MM.1S (cell line): ENCODE data around the gene REN.

Source experiments
- DNase-seq: peaks from one replicate; pipeline ENCODE4 v3.0.0-alpha.2; 2015
- H2AFZ ChIP-seq: fragments of 300-600 bp; sonication (generic); 2 replicates; pipeline ENCODE4 v1.6.0; 2016; ENCODE audit warnings: antibody characterized with exemption, low read length
- H3F3A ChIP-seq: fragments of 300-600 bp; sonication (generic); 2 replicates; pipeline ENCODE4 v1.6.1; 2016; ENCODE audit warnings: mild to moderate bottlenecking, antibody characterized with exemption, low read length, moderate library complexity, mixed read lengths; ENCODE audit not compliant: insufficient read depth
- H3K27ac ChIP-seq: fragments of 300-600 bp; sonication (generic); 2 replicates; pipeline ENCODE4 v1.5.1; 2016; ENCODE audit warnings: mild to moderate bottlenecking, low read length
- H3K27me3 ChIP-seq: fragments of 300-600 bp; sonication (generic); replicated peaks from 2 replicates; pipeline ENCODE4 v1.6.0; 2016; ENCODE audit warnings: low read length; ENCODE audit not compliant: insufficient read depth
- H3K36me3 ChIP-seq: fragments of 300-600 bp; sonication (generic); replicated peaks from 2 replicates; pipeline ENCODE4 v1.6.1; 2016; ENCODE audit warnings: mild to moderate bottlenecking, low read length, mixed read lengths; ENCODE audit not compliant: insufficient read depth
- H3K4me1 ChIP-seq: fragments of 300-600 bp; sonication (generic); 2 replicates; pipeline ENCODE4 v1.6.1; 2016; ENCODE audit warnings: low read length, mixed read lengths
- H3K4me2 ChIP-seq: fragments of 300-600 bp; sonication (generic); 2 replicates; pipeline ENCODE4 v1.6.0; 2016; ENCODE audit warnings: low read depth, low read length
- H3K4me3 ChIP-seq: fragments of 300-600 bp; sonication (generic); 2 replicates; pipeline ENCODE4 v1.5.1; 2016; ENCODE audit warnings: low read length, mixed read lengths
- H3K79me2 ChIP-seq: fragments of 300-600 bp; sonication (generic); 2 replicates; pipeline ENCODE4 v1.6.1; 2016; ENCODE audit warnings: mixed run types, low read length, mixed read lengths
- H3K9ac ChIP-seq: fragments of 300-600 bp; sonication (generic); 2 replicates; pipeline ENCODE4 v1.6.1; 2016; ENCODE audit warnings: low read length, mixed read lengths
- H3K9me2 ChIP-seq: fragments of 300-600 bp; sonication (generic); replicated peaks from 2 replicates; pipeline ENCODE4 v1.6.1; 2016; ENCODE audit warnings: mild to moderate bottlenecking, low read length, mixed read lengths; ENCODE audit not compliant: insufficient read depth
- H3K9me3 ChIP-seq: fragments of 300-600 bp; sonication (generic); replicated peaks from 2 replicates; pipeline ENCODE4 v1.6.1; 2016; ENCODE audit warnings: mild to moderate bottlenecking, low read length, mixed read lengths; ENCODE audit not compliant: insufficient read depth
- H4K20me1 ChIP-seq: fragments of 300-600 bp; sonication (generic); 2 replicates; pipeline ENCODE4 v1.6.1; 2016; ENCODE audit warnings: mild to moderate bottlenecking, low read length, moderate library complexity, mixed read lengths; ENCODE audit not compliant: insufficient read depth
- EZH2 ChIP-seq: fragments of 300-600 bp; sonication (generic); optimal IDR thresholded peaks from 2 replicates; pipeline ENCODE3; 2017; ENCODE audit warnings: low read depth, mild to moderate bottlenecking, antibody characterized with exemption, low read length, mixed read lengths
- EZH2phosphoT487 ChIP-seq: fragments of 300-600 bp; sonication (generic); IDR thresholded peaks from 2 replicates; pipeline ENCODE4 v1.6.1; 2018; ENCODE audit warnings: antibody characterized with exemption, low read length
- TF ChIP-seq, protein P1 (sequence below): fragments of 300-600 bp; sonication (generic); IDR thresholded peaks from 2 replicates; pipeline ENCODE4 v1.5.1; 2016; ENCODE audit warnings: antibody characterized with exemption, low read length, mixed read lengths

REN gene

DNA sequence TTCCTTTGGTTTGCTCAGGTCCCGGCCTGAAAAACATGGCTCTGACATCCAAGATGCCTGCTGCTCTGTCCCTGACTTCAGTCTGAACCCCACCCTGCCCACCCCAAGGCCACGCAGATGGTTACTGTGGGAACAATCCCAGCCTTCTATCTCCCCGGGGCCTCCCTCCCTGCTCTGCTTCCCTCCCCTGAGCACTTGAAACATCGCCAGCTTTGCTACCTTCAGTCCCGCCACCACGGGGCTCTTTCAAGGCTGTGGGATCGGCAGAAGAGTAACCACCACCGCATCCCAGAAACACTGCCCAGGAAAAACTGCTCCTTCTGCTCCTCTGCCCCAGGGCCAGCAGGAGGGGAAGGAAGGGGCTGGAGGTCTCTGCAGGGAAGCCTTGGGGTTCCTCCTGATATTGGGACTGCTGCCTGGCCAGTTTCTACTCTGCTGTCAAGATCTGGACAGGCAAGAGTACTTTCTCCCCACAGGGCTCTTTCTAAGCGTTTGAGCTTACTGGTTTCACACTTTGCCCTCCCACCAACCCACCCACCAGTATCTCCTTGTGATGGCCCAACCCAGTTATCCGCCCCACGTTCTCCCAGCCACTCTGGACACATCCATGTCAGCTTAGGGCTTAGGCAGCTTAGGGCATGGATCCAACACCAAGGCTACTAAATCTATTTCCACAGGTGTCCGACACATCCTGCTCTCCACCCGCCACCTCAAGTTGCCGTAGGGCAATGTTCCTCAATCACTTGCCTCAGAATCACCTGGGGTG is 22.7 kb downstream of the REN start:
- no peaks in the 10 kb centered on the region for H3F3A ChIP-seq

DNA sequence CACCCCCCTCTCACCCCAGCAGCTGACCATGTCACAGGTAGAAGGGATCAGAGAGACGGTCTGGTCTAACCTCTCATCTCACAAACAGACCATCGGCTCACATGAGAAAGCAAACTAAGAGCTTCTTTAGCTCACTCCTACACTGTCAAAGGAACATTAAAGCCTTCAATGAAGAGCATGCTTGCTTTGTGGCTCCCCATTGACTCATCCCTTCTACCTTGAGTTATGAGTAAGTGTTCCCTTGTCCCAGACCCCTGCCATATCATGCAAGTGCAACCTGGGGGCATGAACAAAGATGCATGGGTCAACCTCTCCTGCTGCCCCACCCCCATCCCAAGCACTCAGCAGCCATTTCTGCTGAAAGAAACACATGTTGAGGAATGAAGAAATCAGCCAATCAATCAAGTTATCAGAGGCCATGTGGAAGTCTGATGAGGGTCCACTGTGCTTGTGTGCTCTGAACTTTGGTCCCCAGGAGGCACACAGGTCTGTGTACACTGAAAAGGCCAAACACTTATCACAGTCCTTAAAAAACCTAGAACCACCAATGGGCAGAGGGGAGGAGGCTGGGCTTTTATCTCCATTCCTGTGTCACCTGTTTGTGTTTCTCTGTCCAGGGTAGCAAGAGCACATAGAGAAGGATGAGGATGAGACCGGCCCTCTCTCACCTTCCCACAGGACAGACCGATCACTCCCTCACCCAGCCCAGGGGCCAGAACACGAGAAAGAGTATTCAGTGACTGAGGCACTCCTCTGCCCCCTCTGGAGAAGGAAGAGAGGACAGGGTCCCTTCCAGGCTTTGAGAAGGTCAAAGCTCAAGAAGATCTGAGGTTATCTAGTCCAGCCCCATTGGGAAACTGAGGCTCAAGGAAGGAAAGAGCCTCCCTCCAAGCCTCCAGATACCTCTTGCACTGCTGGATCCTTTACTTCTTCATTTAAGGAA is 23.8 kb downstream of the REN start:
- Histone ChIP-seq H3K79me2 (no peaks in the 10 kb centered on the region), H2AFZ (no peak overlapping the region), H3K4me3 (no peak overlapping the region), H3K9me3 (no peaks in the 10 kb centered on the region), H3K36me3 (no peaks in the 10 kb centered on the region), H3F3A (no peaks in the 10 kb centered on the region), H4K20me1 (no peaks in the 10 kb centered on the region), H3K27ac (no peak overlapping the region), H3K4me2 (no peak overlapping the region), H3K27me3 (peaks cover 25% of the 10 kb centered on the region), H3K4me1 (no peaks in the 10 kb centered on the region), H3K9me2 (no peaks in the 10 kb centered on the region), H3K9ac (no peak overlapping the region)
- no peak for DNase-seq
- TF ChIP-seq EZH2 (no peak), EZH2phosphoT487 (no peak)
- TF ChIP-seq, protein P1, sequence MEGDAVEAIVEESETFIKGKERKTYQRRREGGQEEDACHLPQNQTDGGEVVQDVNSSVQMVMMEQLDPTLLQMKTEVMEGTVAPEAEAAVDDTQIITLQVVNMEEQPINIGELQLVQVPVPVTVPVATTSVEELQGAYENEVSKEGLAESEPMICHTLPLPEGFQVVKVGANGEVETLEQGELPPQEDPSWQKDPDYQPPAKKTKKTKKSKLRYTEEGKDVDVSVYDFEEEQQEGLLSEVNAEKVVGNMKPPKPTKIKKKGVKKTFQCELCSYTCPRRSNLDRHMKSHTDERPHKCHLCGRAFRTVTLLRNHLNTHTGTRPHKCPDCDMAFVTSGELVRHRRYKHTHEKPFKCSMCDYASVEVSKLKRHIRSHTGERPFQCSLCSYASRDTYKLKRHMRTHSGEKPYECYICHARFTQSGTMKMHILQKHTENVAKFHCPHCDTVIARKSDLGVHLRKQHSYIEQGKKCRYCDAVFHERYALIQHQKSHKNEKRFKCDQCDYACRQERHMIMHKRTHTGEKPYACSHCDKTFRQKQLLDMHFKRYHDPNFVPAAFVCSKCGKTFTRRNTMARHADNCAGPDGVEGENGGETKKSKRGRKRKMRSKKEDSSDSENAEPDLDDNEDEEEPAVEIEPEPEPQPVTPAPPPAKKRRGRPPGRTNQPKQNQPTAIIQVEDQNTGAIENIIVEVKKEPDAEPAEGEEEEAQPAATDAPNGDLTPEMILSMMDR = no peak

More for the DNA sequence above, 22.7 kb downstream of the REN start:
- Histone ChIP-seq H2AFZ (no peak overlapping the region), H3K4me3 (no peak overlapping the region), H3K36me3 (no peaks in the 10 kb centered on the region), H3K79me2 (no peaks in the 10 kb centered on the region), H3K27ac (no peak overlapping the region), H3K4me2 (no peak overlapping the region), H3K27me3 (peaks cover 25% of the 10 kb centered on the region), H3K9ac (no peak overlapping the region), H4K20me1 (no peaks in the 10 kb centered on the region), H3K9me3 (no peaks in the 10 kb centered on the region), H3K4me1 (no peaks in the 10 kb centered on the region), H3K9me2 (no peaks in the 10 kb centered on the region)
- TF ChIP-seq EZH2 (no peak), EZH2phosphoT487 (no peak)
- TF ChIP-seq, protein P1 = no peak
- no peak for DNase-seq

DNA sequence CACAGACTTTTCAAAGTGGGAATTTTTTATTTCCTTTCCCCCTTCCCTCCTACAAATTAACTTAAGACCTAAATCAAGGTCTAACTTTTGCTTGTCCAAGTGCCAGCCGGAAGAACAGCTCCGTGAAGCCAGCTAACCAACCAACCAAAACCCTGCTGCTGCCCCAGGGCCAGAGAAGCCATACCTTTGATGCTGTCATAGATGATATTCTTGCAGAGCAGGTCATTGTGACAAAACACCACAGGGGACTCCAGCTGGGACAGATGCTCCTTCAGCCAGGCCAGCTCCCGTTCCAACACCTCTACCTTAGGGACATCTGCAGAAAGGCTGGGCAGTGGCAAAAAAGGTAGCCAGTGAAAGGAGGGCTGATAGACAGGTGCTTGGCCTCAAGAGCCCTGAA is 25.0 kb downstream of the REN start:
- no peaks in the 10 kb centered on the region for H3K4me1 ChIP-seq
- H3K27me3 ChIP-seq = peaks cover 25% of the 10 kb centered on the region
- H3K4me3 ChIP-seq = no peak overlapping the region
- H2AFZ ChIP-seq = no peak overlapping the region
- no peak overlapping the region for H3K27ac ChIP-seq
- no peaks in the 10 kb centered on the region for H4K20me1 ChIP-seq
- H3K9me3 ChIP-seq = no peaks in the 10 kb centered on the region
- no peak overlapping the region for H3K9ac ChIP-seq
- no peaks in the 10 kb centered on the region for H3F3A ChIP-seq
- no peak for DNase-seq
- TF ChIP-seq, protein P1 = no peak
- no peak for TF ChIP-seq EZH2
- TF ChIP-seq EZH2phosphoT487 = no peak
- no peak overlapping the region for H3K4me2 ChIP-seq
- H3K36me3 ChIP-seq = no peaks in the 10 kb centered on the region
- H3K9me2 ChIP-seq = no peaks in the 10 kb centered on the region
- H3K79me2 ChIP-seq = no peaks in the 10 kb centered on the region
